GM21381 (cell line): ENCODE measurements around the gene ATF7.

ENCODE experiments used
- ATAC-seq: cut with Tn5 transposase; IDR thresholded peaks from one replicate; pipeline ENCODE4 v1.9.1; 2021; ENCODE audit warnings: mild to moderate bottlenecking, moderate library complexity; ENCODE audit not compliant: unreplicated experiment

The ATF7 gene

DNA sequence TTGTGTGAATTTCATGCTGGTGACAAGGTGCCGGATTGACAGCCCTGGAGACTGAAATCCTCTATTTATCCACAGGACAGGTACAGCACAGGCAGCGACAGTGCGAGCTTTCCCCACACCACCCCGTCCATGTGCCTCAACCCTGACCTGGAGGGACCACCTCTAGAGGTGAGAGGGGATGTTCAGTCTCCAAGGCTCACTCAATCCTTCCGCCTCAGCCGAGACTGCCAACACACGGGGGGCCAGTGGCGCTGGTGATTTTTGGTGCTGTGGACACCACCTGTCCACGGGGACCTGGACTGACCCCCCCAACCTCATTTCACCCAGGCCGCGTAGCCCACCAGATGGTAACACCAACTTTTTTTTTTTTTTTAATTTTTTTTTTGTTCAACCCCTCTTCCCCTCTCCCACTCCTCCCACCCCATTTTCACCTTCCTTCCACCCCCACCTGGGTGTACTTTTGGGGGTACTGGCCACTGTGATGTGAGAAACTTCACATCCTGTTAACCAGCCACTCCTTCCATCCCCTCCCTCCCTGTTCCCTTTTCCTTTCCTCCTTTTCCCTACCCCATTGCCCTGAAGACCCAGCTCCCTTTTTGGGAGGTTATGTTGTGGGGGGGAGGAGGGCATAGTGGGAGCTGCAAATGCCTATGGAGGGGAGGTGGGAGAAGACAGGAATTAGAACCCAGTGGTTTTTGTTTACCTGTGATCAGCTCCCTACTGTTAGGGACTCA is 161.3 kb downstream of the ATF7 start:
- no peak for ATAC-seq

DNA sequence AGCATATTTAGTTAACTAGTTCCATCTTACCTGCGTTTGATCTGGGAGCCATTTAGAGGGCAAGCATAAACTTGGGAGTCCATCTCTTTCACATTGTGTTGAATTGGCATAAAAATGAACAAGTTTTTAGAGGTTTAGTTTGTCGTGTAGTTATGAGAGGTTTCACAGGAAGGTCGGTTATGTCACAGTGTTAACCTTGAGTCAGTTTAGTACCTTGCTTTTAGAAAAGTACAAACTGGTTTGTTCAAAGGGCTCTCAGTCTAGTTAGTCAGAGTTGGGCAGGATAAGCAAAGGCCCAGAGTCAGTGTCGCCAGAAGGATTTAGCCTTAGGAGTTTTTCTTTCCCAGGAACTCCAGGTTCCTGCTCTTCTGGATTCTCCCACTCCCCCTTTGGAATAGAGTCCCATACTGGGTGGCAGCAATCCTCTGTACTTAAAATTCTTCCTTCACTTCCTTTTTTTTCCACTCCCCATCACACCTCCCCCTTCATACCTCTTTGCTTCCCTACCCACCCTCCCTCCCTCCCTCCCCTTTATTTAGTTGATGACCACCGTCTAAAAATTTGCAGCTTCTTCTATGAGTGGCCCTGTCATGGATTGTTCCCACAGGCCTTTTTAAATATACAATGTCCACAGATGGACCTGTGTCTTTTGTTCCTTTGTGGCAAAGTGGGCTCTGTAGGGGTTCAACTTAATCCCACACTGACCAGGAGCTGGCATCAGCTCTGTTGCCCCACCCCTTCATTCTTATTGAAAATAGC is 162.2 kb downstream of the ATF7 start:
- no peak for ATAC-seq

- no peak for ATAC-seq
These were observed 163.2 kb downstream of the ATF7 start for GRCh38 chr12:53462935-53463334.

- ATAC-seq: no peak
These were observed 164.6 kb downstream of the ATF7 start for GRCh38 chr12:53461591-53461990.

DNA sequence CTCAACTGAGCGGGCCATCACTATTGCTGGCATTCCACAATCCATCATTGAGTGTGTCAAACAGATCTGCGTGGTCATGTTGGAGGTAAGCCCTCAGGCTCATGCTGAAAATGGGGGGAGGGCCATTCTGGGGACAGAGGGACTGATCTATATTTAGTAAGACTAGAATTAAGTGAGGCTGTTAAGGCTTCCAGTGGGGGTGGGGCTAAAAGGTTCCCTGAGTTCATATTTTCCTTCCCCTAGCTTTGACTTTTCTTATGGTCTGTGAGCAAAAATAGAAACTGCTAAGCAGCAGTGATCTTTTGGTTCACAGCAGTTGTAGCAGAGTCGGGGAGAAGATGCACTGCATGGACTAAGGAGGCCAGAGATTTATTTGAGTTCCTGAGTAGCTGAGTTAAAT is 165.1 kb downstream of the ATF7 start:
- no peak for ATAC-seq

DNA sequence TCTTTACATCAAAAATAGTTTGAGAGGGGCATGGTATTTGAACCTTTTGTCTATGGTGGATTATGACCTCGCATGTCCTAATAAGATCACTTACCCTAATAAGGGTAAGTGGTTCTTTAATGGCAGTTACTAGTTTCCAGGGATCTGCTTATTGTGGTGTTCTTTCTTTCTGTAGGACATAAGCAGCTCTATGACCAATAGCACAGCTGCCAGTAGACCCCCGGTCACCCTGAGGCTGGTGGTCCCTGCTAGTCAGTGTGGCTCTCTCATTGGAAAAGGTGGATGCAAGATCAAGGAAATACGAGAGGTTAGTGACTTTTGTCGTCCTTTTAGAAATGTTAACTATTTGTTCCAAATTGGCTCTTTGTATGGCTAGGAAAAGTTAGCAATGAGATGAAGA is 167.1 kb downstream of the ATF7 start:
- ATAC-seq: no peak
